Upper lobe of left lung (tissue), 6 donors: ENCODE results near the gene LARP4B. TPM values are rescaled to one million over a fixed set of nuclear protein-coding genes. Genes with fewer than 3 reads are reported as not detected.

Experiments used
- ATAC-seq, 2 donors: fragments of 200-7000 bp; cut with Tn5 transposase; one replicate each; pipeline ENCODE4 v1.9.1; 2022; ENCODE audit warnings: mild to moderate bottlenecking in 2 of 2, moderate library complexity in 2 of 2; ENCODE audit not compliant: low FRiP score in 2 of 2
- DNase-seq, 2 donors: peaks; one replicate each; pipeline ENCODE4 v3.0.0-alpha.2; 2019 to 2020
- H3K27ac ChIP-seq, 4 donors: fragments of 200-600 bp; sonication (generic); one replicate each; pipeline ENCODE4 v1.5.1; 2016 to 2019
- H3K27me3 ChIP-seq, 4 donors: fragments of 200-600 bp; sonication (generic); one replicate each; pipeline ENCODE4 v1.5.1; 2017 to 2019
- H3K36me3 ChIP-seq, 4 donors: fragments of 200-600 bp; sonication (generic); one replicate each; pipeline ENCODE4 v1.5.1; 2016 to 2019
- H3K4me1 ChIP-seq, 4 donors: fragments of 200-600 bp; sonication (generic); one replicate each; pipeline ENCODE4 v1.5.1; 2018 to 2019
- H3K4me3 ChIP-seq, 4 donors: fragments of 200-600 bp; sonication (generic); one replicate each; pipeline ENCODE4 v1.5.1; 2017 to 2019; ENCODE audit warnings: mild to moderate bottlenecking in 2 of 4, moderate library complexity in 1 of 4
- H3K9me3 ChIP-seq, 4 donors: fragments of 200-600 bp; sonication (generic); one replicate each; pipeline ENCODE4 v1.5.1; 2018 to 2019
- CTCF ChIP-seq, 6 experiments: fragments of 450-650 bp in 4 of 6; fragments of 200-600 bp in 2 of 6; sonication (generic) in 2 of 6; IDR thresholded peaks; one replicate each; pipeline ENCODE4 v1.5.1; 2016 to 2019; ENCODE audit warnings: antibody characterized with exemption in 6 of 6
- EP300 ChIP-seq, 4 donors: sonication (generic); formaldehyde crosslinking; IDR thresholded peaks; one replicate each; pipeline ENCODE4 v1.5.1; 2017; ENCODE audit warnings: antibody characterized with exemption in 4 of 4, control low read depth in 2 of 4
- POLR2A ChIP-seq, 4 donors: fragments of 450-650 bp; IDR thresholded peaks; one replicate each; pipeline ENCODE4 v1.5.1; 2016 to 2017; ENCODE audit warnings: antibody characterized with exemption in 4 of 4, mild to moderate bottlenecking in 2 of 4
- POLR2AphosphoS5 ChIP-seq, 2 donors: sonication (generic); formaldehyde crosslinking; IDR thresholded peaks; one replicate each; pipeline ENCODE4 v1.5.1; 2017; ENCODE audit warnings: antibody characterized with exemption in 2 of 2
- WGBS, 2 donors: methylation state at CpG; one replicate each; pipeline ENCODE4 v1.1.5; 2017 to 2018; 5-methylcytosine and 5-hydroxymethylcytosine counted together
- total RNA-seq, 6 donors: library from RNA; depleted of rRNA in 4 of 6; stranded (reverse); fragments of >200 nt in 4 of 6; gene quantifications; one replicate each; pipeline versions ENCODE4 v1.1.0 to v1.2.1, GENCODE V29; 2016 to 2021
- donor health status: DM: no; HTN: no; CAD: no; lungs with moderate emphysema.
- donor health status: DM: no; HTN: yes; CAD: no; lungs with severe emphysema.

Gene LARP4B
- total RNA-seq, 6 donors from 2014 or later = 106 to 154 (median 139) TPM

- H3K4me3 ChIP-seq = no peak overlapping the region
- TF ChIP-seq CTCF (IDR thresholded peaks at IDR 0.05) (no peak), POLR2AphosphoS5 (IDR thresholded peaks at IDR 0.05) (no peak), EP300 (IDR thresholded peaks at IDR 0.05) (no peak), POLR2A (IDR thresholded peaks at IDR 0.05) (no peak)
- ATAC-seq (no peak), DNase-seq (no peak)
- no peak overlapping the region for H3K27ac ChIP-seq
- 91 to 93% methylated on average over 6 of the region's 6 CpGs for WGBS, 2 donors
- no peaks in the 10 kb centered on the region for H3K36me3 ChIP-seq
- peaks cover 4 to 10% (median 7%) of the 10 kb centered on the region in 4 donors for H3K4me1 ChIP-seq
- no peaks in the 10 kb centered on the region for H3K9me3 ChIP-seq
- no peaks in the 10 kb centered on the region for H3K27me3 ChIP-seq
Measured at GRCh38 chr10:945778-946177, 14.3 kb upstream of the LARP4B start.

GRCh38 chr10:944034-944831 lies 12.7 kb upstream of the LARP4B start:
- TF ChIP-seq EP300 (IDR thresholded peaks at IDR 0.05) (no peak), POLR2AphosphoS5 (IDR thresholded peaks at IDR 0.05) (peak; percentile 51 to 63), POLR2A (IDR thresholded peaks at IDR 0.05) (no peak)
- Histone ChIP-seq H3K4me3 (peak overlapping the region in 1 of 4 donors; percentile 7), H3K9me3 (no peaks in the 10 kb centered on the region), H3K27me3 (no peaks in the 10 kb centered on the region), H3K36me3 (no peaks in the 10 kb centered on the region), H3K27ac (peak overlapping the region; percentile 60 to 72 (median 64)), H3K4me1 (peaks cover 4 to 10% (median 7%) of the 10 kb centered on the region in 4 donors)
- peak; percentile 85 to 90 for DNase-seq
- 49% methylated on average over 11 to 14 of the region's 14 CpGs for WGBS, 2 donors
- peak; percentile 79 to 95 for ATAC-seq

DNA sequence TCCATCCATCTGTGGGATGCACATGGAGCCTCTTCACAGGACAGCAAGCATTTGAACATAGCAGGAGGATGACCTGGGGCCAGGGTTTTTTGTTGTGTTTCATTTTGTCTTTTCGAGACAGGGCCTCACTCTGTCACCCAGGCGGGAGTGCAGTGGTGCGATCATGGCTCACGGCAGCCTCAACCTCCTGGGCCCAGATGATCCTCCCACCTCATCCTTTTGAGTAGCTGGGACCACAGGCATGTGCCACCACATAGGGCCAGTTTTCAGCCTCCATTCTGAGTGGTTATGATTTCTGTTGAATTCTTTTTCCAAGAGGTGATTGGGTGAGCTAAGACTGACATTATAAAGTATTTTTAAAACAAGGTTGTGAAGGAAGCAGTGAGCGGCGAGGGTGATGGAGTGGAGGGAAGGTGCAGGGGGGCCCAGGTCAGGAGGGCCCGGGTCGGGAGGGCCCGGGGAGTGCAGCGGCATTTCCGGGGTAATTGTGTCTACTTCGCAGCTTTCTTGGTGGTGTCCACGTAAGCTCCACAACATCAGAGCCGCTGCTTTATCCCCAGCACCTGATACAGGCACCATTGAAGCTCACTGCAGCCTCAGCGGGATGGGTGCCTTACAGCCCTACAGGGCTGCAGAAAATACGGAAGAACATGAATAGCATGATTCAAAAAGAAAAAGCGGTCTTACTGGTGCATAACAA lies 12.0 kb upstream of the LARP4B start:
- H3K27me3 ChIP-seq = no peaks in the 10 kb centered on the region
- peak overlapping the region in 1 of 4 donors; percentile 5 for H3K27ac ChIP-seq
- H3K4me3 ChIP-seq = no peak overlapping the region
- H3K9me3 ChIP-seq = no peaks in the 10 kb centered on the region
- H3K4me1 ChIP-seq = peaks cover 4 to 10% (median 7%) of the 10 kb centered on the region in 4 donors
- no peak for ATAC-seq
- DNase-seq = peak in 1 of 2 donors; percentile 45
- WGBS, 2 donors = 87 to 91% methylated on average over 17 of the region's 17 CpGs
- TF ChIP-seq POLR2A (IDR thresholded peaks at IDR 0.05) (no peak), POLR2AphosphoS5 (IDR thresholded peaks at IDR 0.05) (no peak), CTCF (IDR thresholded peaks at IDR 0.05) (no peak)
- no peaks in the 10 kb centered on the region for H3K36me3 ChIP-seq

- ATAC-seq (no peak), DNase-seq (peak in 1 of 2 donors; percentile 35)
- Histone ChIP-seq H3K4me1 (peaks cover under 1 to 3% (median 2%) of the 10 kb centered on the region in 4 donors), H3K9me3 (no peaks in the 10 kb centered on the region), H3K36me3 (no peaks in the 10 kb centered on the region), H3K27ac (no peak overlapping the region), H3K4me3 (no peak overlapping the region), H3K27me3 (no peaks in the 10 kb centered on the region)
- TF ChIP-seq EP300 (IDR thresholded peaks at IDR 0.05) (no peak), POLR2AphosphoS5 (IDR thresholded peaks at IDR 0.05) (no peak), CTCF (IDR thresholded peaks at IDR 0.05) (no peak), POLR2A (IDR thresholded peaks at IDR 0.05) (no peak)
- WGBS, 2 donors = 78 to 90% methylated on average over 10 of the region's 10 CpGs
Measured at GRCh38 chr10:938941-939678, 7.6 kb upstream of the LARP4B start.
